ENCODE results near the gene FAM83D.

FAM83D gene

DNA sequence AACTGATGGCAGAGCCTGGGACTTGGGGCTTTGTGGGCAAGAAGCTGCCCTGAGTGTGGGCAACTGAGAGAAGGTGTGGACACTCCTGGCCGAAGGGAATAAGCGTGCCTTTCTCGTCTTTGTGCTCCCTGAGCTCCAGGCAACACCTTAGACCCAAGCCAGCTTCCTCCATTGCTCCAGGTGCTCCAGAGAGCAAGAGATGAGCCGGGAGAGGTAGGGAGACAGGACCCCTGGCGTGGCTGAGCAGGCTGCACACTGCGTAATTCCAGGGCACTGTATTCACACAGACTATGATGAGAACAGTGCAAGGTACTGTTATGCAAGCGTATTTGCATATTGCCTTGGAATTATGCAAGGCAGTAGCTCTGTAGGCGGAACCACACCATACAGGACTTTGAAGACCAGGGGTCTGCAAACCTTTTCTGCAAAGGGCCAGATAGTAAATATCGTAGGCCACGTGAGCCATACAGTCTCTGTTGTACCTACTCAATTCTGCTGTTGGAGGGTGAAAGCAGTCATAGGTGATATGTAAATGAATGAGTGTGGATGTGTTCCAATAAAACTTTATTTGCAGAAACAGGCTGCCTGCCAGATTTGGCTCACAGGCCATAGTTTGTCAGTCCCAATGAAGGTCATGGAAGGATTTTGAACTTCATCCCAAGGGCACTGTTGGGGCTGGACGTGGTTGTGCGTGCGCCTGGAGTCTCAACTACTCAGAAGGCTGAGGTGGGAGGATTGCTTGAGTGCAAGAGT lies 42.1 kb upstream of the FAM83D start:
- Histone ChIP-seq H3K36me3 (ENCODE audit: insufficient read depth, low read length) (no peaks in the 10 kb centered on the region), H3K9me3 (ENCODE audit: low read depth, low read length) (no peaks in the 10 kb centered on the region), H3K4me3 (no peak overlapping the region), H3K9ac (ENCODE audit: insufficient read length) (no peak overlapping the region), H3K27ac (no peak overlapping the region)
- TF ChIP-seq EZH2 (IDR thresholded peaks at IDR 0.05), result no peak
- TF ChIP-seq FOXP2 (optimal IDR thresholded peaks at IDR 0.05; ENCODE audit: control extremely low read depth, extremely low read length, insufficient read depth), result no peak
- no peak for TF ChIP-seq POLR2AphosphoS5 (IDR thresholded peaks at IDR 0.05; ENCODE audit: borderline replicate concordance, low read depth, low read length)
- DNase-seq (ENCODE audit: low read depth, low spot score), result no peak

DNA sequence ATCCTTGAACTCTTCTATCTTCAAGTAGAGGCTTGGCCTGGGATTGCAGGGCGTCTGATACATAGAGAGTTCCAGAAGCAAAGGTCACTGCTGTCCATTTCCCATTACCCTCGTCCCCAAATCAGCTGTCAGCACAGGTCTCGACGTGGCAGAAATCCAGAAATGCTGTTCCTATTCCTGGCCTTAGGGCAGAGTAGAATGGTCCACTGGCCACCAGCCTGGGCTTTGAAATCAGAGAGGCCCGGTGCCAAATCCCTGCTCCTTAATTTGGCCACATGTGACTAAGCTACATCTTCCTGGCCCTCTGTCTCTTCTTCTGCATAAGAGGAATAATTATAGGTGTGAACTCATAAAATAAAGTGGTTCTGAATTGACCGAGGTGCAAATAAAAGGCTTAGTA lies 40.9 kb upstream of the FAM83D start:
- no peak for DNase-seq (ENCODE audit: low read depth, low spot score)
- Histone ChIP-seq H3K27ac (no peak overlapping the region), H3K9ac (ENCODE audit: insufficient read length) (no peak overlapping the region), H3K9me3 (ENCODE audit: low read depth, low read length) (no peaks in the 10 kb centered on the region), H3K4me3 (no peak overlapping the region), H3K36me3 (ENCODE audit: insufficient read depth, low read length) (no peaks in the 10 kb centered on the region)
- TF ChIP-seq POLR2AphosphoS5 (IDR thresholded peaks at IDR 0.05; ENCODE audit: borderline replicate concordance, low read depth, low read length) (no peak), EZH2 (IDR thresholded peaks at IDR 0.05) (no peak), FOXP2 (optimal IDR thresholded peaks at IDR 0.05; ENCODE audit: control extremely low read depth, extremely low read length, insufficient read depth) (no peak)

DNA sequence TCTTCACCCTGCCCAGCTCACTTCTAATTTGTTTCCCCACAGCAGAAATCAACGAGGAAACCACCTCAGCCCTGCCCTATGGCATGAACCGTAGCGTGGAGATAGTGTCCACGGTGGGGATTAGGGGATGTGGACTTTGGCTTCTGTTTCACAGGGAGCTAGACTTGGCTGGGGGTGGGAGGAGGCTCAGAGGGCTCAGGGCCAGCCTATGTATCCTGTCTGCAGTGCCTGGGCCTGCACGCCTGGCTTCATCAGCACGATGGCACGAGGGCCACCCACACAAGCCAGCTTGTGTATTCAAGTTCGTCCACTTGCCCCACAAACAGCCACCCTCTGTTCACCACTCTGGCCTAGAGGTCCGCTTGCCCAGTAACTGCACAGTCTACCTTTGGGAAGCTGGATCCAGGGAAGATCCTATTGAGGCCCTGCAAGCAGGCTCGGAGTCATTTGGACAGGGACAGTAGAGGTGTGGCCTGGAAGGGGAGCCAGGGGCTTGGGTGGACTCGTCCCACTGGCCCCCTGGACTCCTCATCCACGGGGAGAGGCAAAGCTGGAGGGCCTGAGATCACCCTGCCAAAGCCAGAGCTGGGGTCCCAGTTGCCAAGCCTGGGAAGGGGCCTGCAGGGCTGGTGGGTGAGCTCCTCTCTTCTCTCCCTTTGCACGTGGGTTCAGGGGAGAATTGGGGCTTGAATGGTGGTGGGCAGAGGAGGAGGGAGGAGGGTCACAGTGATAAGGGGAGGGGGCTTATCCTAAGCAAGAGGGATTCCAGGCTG lies 38.0 kb upstream of the FAM83D start:
- no peaks in the 10 kb centered on the region for H3K9me3 ChIP-seq (ENCODE audit: low read depth, low read length)

GRCh38 chr20:38889050-38889449 lies 37.2 kb upstream of the FAM83D start:
- H3K27ac ChIP-seq, result no peak overlapping the region
- H3K9ac ChIP-seq (ENCODE audit: insufficient read length), result no peak overlapping the region
- H3K36me3 ChIP-seq (ENCODE audit: insufficient read depth, low read length), result no peaks in the 10 kb centered on the region
- DNase-seq (ENCODE audit: low read depth, low spot score), result no peak
- H3K9me3 ChIP-seq (ENCODE audit: low read depth, low read length), result no peaks in the 10 kb centered on the region
- no peak for TF ChIP-seq EZH2 (IDR thresholded peaks at IDR 0.05)
- TF ChIP-seq POLR2AphosphoS5 (IDR thresholded peaks at IDR 0.05; ENCODE audit: borderline replicate concordance, low read depth, low read length), result no peak
- no peak for TF ChIP-seq FOXP2 (optimal IDR thresholded peaks at IDR 0.05; ENCODE audit: control extremely low read depth, extremely low read length, insufficient read depth)
- H3K4me3 ChIP-seq, result no peak overlapping the region

More for the DNA sequence above, 38.0 kb upstream of the FAM83D start:
- H3K9ac ChIP-seq (ENCODE audit: insufficient read length), result no peak overlapping the region
- no peak for TF ChIP-seq POLR2AphosphoS5 (IDR thresholded peaks at IDR 0.05; ENCODE audit: borderline replicate concordance, low read depth, low read length)
- no peak for TF ChIP-seq FOXP2 (optimal IDR thresholded peaks at IDR 0.05; ENCODE audit: control extremely low read depth, extremely low read length, insufficient read depth)
- no peak for TF ChIP-seq EZH2 (IDR thresholded peaks at IDR 0.05)
- no peak overlapping the region for H3K4me3 ChIP-seq
- DNase-seq (ENCODE audit: low read depth, low spot score), result no peak
- H3K27ac ChIP-seq, result no peak overlapping the region
- H3K36me3 ChIP-seq (ENCODE audit: insufficient read depth, low read length), result no peaks in the 10 kb centered on the region

- Histone ChIP-seq H3K27ac (no peak overlapping the region), H3K4me3 (no peak overlapping the region), H3K36me3 (ENCODE audit: insufficient read depth, low read length) (no peaks in the 10 kb centered on the region), H3K9ac (ENCODE audit: insufficient read length) (no peak overlapping the region), H3K9me3 (ENCODE audit: low read depth, low read length) (no peaks in the 10 kb centered on the region)
- TF ChIP-seq EZH2 (IDR thresholded peaks at IDR 0.05) (no peak), POLR2AphosphoS5 (IDR thresholded peaks at IDR 0.05; ENCODE audit: borderline replicate concordance, low read depth, low read length) (no peak), FOXP2 (optimal IDR thresholded peaks at IDR 0.05; ENCODE audit: control extremely low read depth, extremely low read length, insufficient read depth) (no peak)
- no peak for DNase-seq (ENCODE audit: low read depth, low spot score)
Measured at GRCh38 chr20:38889792-38890496, 36.3 kb upstream of the FAM83D start.

DNA sequence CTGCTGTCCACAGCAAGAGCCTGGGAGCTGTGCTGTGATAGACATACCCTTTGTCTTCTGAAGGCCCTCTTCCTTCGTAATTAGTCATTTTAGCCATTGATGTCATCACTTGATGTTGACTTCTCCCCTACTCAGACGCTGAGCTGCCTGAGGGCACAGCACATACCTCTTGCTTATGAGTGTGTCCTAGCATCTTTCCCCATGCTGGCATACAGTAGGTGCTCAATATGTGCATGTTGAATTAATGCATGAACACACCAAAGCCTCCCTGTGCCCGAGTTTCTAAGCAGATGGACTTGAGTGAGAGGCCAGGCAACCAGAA lies 35.8 kb upstream of the FAM83D start:
- Histone ChIP-seq H3K27ac (no peak overlapping the region), H3K9me3 (ENCODE audit: low read depth, low read length) (no peaks in the 10 kb centered on the region), H3K4me3 (no peak overlapping the region), H3K36me3 (ENCODE audit: insufficient read depth, low read length) (no peaks in the 10 kb centered on the region), H3K9ac (ENCODE audit: insufficient read length) (no peak overlapping the region)
- TF ChIP-seq POLR2AphosphoS5 (IDR thresholded peaks at IDR 0.05; ENCODE audit: borderline replicate concordance, low read depth, low read length) (no peak), FOXP2 (optimal IDR thresholded peaks at IDR 0.05; ENCODE audit: control extremely low read depth, extremely low read length, insufficient read depth) (no peak), EZH2 (IDR thresholded peaks at IDR 0.05) (no peak)
- DNase-seq (ENCODE audit: low read depth, low spot score), result no peak

DNA sequence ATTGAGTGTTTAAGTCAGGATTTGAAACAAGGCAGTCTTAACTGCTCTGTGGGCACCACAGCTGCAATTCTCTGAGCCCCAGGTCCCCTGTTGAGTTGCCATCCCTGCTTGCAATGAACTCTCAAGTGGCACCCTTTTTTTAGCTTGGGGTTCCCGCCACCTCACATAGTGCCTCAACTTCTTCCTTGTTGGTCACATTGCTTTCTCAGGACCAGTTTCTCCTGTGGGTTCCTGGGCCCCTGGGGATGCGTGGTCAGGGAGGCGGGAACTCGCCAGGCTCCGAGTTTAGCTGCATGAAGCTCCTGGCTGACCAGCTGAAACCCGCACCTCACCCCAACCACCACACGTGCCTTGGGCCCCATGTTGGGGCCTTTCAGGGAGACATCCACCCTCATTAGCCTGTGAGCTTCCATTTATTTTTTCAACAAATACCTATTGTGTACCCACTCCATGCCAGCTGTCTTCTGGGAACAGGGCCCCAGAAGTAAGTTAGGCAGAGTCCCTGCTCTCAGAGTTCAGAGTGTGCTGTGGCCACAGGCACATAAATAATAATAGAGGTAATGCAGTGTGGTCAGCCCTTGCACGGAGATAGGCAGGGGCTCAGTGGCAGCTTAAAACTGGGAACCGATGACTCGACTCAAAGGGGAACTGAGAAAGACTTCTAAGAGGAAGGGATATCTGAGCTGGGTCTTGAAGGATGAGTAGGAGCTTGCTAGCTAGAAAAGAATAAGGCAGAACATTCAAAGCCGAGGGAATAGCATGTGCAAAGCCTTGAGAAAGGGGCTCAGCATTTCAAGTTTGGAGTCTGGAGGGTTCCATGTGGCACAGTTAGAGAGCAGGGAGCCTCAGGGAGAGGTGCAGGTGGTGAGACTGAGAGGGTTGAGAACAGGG lies 33.9 kb upstream of the FAM83D start:
- Histone ChIP-seq H3K36me3 (ENCODE audit: insufficient read depth, low read length) (no peaks in the 10 kb centered on the region), H3K4me3 (no peak overlapping the region), H3K27ac (no peak overlapping the region), H3K9me3 (ENCODE audit: low read depth, low read length) (no peaks in the 10 kb centered on the region), H3K9ac (ENCODE audit: insufficient read length) (no peak overlapping the region)
- TF ChIP-seq FOXP2 (optimal IDR thresholded peaks at IDR 0.05; ENCODE audit: control extremely low read depth, extremely low read length, insufficient read depth), result no peak
- TF ChIP-seq EZH2 (IDR thresholded peaks at IDR 0.05), result no peak
- TF ChIP-seq POLR2AphosphoS5 (IDR thresholded peaks at IDR 0.05; ENCODE audit: borderline replicate concordance, low read depth, low read length), result no peak
- no peak for DNase-seq (ENCODE audit: low read depth, low spot score)

Data from SK-N-MC (cell line).